KMS-11 (cell line): Measurements from ENCODE around the gene RBPJ.
"Not testable (repeated sequence)": the region's sequence is repeated elsewhere in the genome, so short reads cannot be mapped to it uniquely, and the experiment has no call there.

ENCODE experiments used
- H2AFZ ChIP-seq: fragments of 200-600 bp; sonication (generic); 2 replicates; pipeline ENCODE4 v1.6.1; 2016; ENCODE audit warnings: antibody characterized with exemption, mixed run types, low read depth
- H3K27ac ChIP-seq: fragments of 200-600 bp; sonication (generic); 2 replicates; pipeline ENCODE4 v1.6.1; 2016; ENCODE audit warnings: mild to moderate bottlenecking, mixed run types
- H3K27me3 ChIP-seq: fragments of 200-600 bp; sonication (generic); 2 replicates; pipeline ENCODE4 v1.6.1; 2017; ENCODE audit warnings: mild to moderate bottlenecking, low read depth, mixed run types, moderate library complexity; ENCODE audit not compliant: insufficient read depth
- H3K36me3 ChIP-seq: fragments of 200-600 bp; sonication (generic); 2 replicates; pipeline ENCODE4 v1.6.1; 2017; ENCODE audit warnings: mild to moderate bottlenecking, mixed run types; ENCODE audit not compliant: insufficient read depth
- H3K4me1 ChIP-seq: fragments of 200-600 bp; sonication (generic); 2 replicates; pipeline ENCODE4 v1.6.1; 2016; ENCODE audit warnings: mild to moderate bottlenecking, low read depth, mixed run types; ENCODE audit not compliant: poor library complexity, severe bottlenecking
- H3K4me2 ChIP-seq: fragments of 200-600 bp; sonication (generic); 2 replicates; pipeline ENCODE4 v1.7.0; 2016; ENCODE audit warnings: mild to moderate bottlenecking, mixed run types
- H3K4me3 ChIP-seq: fragments of 200-600 bp; sonication (generic); IDR thresholded peaks from 2 replicates; pipeline ENCODE4 v1.6.1; 2017; ENCODE audit warnings: low read depth, low read length, mixed read lengths; ENCODE audit not compliant: insufficient read depth
- H3K79me2 ChIP-seq: fragments of 200-600 bp; sonication (generic); 2 replicates; pipeline ENCODE4 v1.6.1; 2016; ENCODE audit warnings: low read depth, mixed run types; ENCODE audit not compliant: insufficient read depth
- H3K9ac ChIP-seq: fragments of 200-600 bp; sonication (generic); 2 replicates; pipeline ENCODE4 v1.6.1; 2016; ENCODE audit warnings: mild to moderate bottlenecking, mixed run types
- H4K20me1 ChIP-seq: fragments of 200-600 bp; sonication (generic); 2 replicates; pipeline ENCODE4 v1.6.1; 2016; ENCODE audit warnings: mild to moderate bottlenecking, mixed run types; ENCODE audit not compliant: insufficient read depth
- CTCF ChIP-seq: fragments of 200-600 bp; sonication (generic); conservative IDR thresholded peaks from 2 replicates; pipeline ENCODE4 v1.6.1; 2017; ENCODE audit warnings: low read depth, mild to moderate bottlenecking, antibody characterized with exemption, low read length, moderate library complexity, mixed read lengths

RBPJ gene

DNA sequence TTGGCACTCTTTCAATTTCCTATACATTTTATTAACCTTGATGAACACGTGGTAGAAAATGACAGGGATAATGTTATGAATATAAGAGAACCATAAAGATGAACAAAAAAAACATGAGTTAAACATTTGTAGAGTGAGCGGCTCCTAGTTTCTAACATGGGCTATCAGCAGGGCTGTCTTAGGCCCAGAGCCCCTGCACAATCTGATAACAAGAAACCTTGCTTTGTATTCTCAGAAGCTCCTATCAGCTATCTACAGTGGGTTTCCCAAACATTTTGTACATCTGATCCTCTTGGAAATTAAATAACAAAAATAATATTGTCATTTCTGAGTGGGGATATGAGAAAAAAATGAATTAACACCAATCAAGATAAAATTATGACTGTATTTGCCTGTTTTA is 10.6 kb upstream of the RBPJ start:
- no peaks in the 10 kb centered on the region for H3K4me1 ChIP-seq
- H3K27me3 ChIP-seq: no peaks in the 10 kb centered on the region
- no peak for TF ChIP-seq CTCF
- no peaks in the 10 kb centered on the region for H4K20me1 ChIP-seq
- no peak overlapping the region for H3K9ac ChIP-seq
- no peaks in the 10 kb centered on the region for H3K79me2 ChIP-seq
- H3K4me2 ChIP-seq: no peak overlapping the region
- H2AFZ ChIP-seq: no peak overlapping the region
- H3K36me3 ChIP-seq: no peaks in the 10 kb centered on the region
- no peak overlapping the region for H3K4me3 ChIP-seq
- H3K27ac ChIP-seq: no peak overlapping the region

DNA sequence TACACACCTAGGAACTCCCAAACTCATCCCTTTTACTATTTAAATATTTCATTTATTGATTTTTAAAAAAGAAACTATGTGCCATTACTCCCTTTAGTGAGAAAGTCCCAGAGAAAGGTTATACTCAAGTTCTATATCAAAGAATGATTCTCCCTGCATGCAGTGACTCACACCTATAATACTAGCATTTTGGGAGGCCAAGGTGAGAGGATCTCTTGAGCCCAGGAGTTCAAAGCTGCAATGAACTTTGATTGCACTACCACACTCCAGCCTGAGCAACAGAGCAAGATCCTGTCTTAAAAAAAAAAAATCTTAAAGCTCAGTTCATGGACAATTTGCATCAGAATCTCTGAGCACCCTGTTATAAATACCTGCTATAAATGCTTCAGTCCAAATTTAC is 9.2 kb upstream of the RBPJ start:
- Histone ChIP-seq H4K20me1 (no peaks in the 10 kb centered on the region), H3K79me2 (no peaks in the 10 kb centered on the region), H3K4me1 (no peaks in the 10 kb centered on the region), H3K27me3 (no peaks in the 10 kb centered on the region), H3K36me3 (no peaks in the 10 kb centered on the region), H3K27ac (no peak overlapping the region), H3K9ac (no peak overlapping the region), H2AFZ (no peak overlapping the region), H3K4me2 (no peak overlapping the region), H3K4me3 (no peak overlapping the region)
- TF ChIP-seq CTCF: no peak

- not testable (repeated sequence) for H3K36me3 ChIP-seq, H3K27me3 ChIP-seq, H3K9ac ChIP-seq, H2AFZ ChIP-seq, H3K27ac ChIP-seq, H4K20me1 ChIP-seq, H3K4me1 ChIP-seq, H3K4me3 ChIP-seq, H3K4me2 ChIP-seq, H3K79me2 ChIP-seq
Measured at GRCh38 chr4:26315316-26315932, 5.4 kb upstream of the RBPJ start.

GRCh38 chr4:26317766-26318165 is 3.0 kb upstream of the RBPJ start:
- H3K27ac ChIP-seq: no peak overlapping the region
- H3K79me2 ChIP-seq: peaks cover 15% of the 10 kb centered on the region; the same call in 1 of the 2 replicates
- H3K4me1 ChIP-seq: peaks cover 5% of the 10 kb centered on the region
- no peak overlapping the region for H2AFZ ChIP-seq
- H3K27me3 ChIP-seq: no peaks in the 10 kb centered on the region
- no peak overlapping the region for H3K4me2 ChIP-seq
- H3K9ac ChIP-seq: no peak overlapping the region
- H3K4me3 ChIP-seq: no peak overlapping the region
- no peak for TF ChIP-seq CTCF
- no peaks in the 10 kb centered on the region for H3K36me3 ChIP-seq
- H4K20me1 ChIP-seq: no peaks in the 10 kb centered on the region

- Histone ChIP-seq H3K79me2 (peaks cover 31% of the 10 kb centered on the region), H3K9ac (peak overlapping the region; percentile 83), H3K4me3 (no peak overlapping the region), H4K20me1 (no peaks in the 10 kb centered on the region; the same call in 1 of the 2 replicates), H3K4me1 (peaks cover 13% of the 10 kb centered on the region), H3K27me3 (no peaks in the 10 kb centered on the region), H3K4me2 (peak overlapping the region; percentile 51), H3K27ac (peak overlapping the region; percentile 93), H3K36me3 (no peaks in the 10 kb centered on the region), H2AFZ (peak overlapping the region; percentile 73)
- no peak for TF ChIP-seq CTCF
Measured at GRCh38 chr4:26319467-26319948, 1.3 kb upstream of the RBPJ start.
